GM12878 (cell line): ENCODE data around the gene CETP.
"Not testable (repeated sequence)": the region's sequence is repeated elsewhere in the genome, so short reads cannot be mapped to it uniquely, and the experiment has no call there.

Experiments used
- BACH1 ChIP-seq: fragments of 450-650 bp; IDR thresholded peaks from 2 replicates; pipeline ENCODE4 v1.6.1; 2017; ENCODE audit warnings: mild to moderate bottlenecking, borderline replicate concordance
- JUND ChIP-seq: IDR thresholded peaks from 2 replicates; pipeline ENCODE4 v1.6.1; 2012; ENCODE audit warnings: low read depth, mild to moderate bottlenecking, low read length, improper control_type of control experiment, moderate library complexity
- POLR2AphosphoS5 ChIP-seq: IDR thresholded peaks from 2 replicates; pipeline ENCODE4 v1.6.1; 2011; ENCODE audit warnings: mild to moderate bottlenecking, low read length, inconsistent platforms
- YY1 ChIP-seq: IDR thresholded peaks from 2 replicates; pipeline ENCODE4 v1.6.1; 2011; ENCODE audit warnings: low read depth, mild to moderate bottlenecking, low read length
- ZBTB4 ChIP-seq: fragments of 450-650 bp; formaldehyde crosslinking; IDR thresholded peaks from 2 replicates; pipeline ENCODE4 v1.4.0; 2022; ENCODE audit warnings: mild to moderate bottlenecking, moderate library complexity
- TF ChIP-seq, protein P1 (sequence below): IDR thresholded peaks from 2 replicates; pipeline ENCODE4 v1.6.1; 2011; ENCODE audit warnings: low read depth, low read length, improper control_type of control experiment, borderline replicate concordance

DNA sequence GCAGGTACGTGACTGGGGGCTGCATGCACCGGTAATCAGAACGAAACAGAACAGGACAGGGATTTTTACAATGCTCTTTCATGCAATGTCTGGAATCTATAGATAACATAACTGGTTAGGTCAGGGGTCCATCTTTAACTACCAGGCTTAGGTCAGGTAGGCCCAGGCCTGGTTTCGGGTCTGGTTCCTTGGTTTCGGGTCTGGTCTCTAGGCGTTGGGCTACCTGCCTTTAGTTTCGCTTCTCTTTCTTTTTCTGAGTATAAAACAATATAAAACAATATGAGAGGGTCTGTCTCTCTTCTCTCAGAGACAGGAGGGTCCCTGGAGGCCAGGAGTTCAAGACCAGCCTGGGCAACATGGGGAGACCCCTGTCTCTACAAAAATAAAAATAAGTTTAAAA, 12.1 kb downstream of the CETP start:
- TF ChIP-seq YY1; BACH1; ZBTB4 (CRISPR knock-in tag); POLR2AphosphoS5; JUND: not testable (repeated sequence)
- TF ChIP-seq, protein P1, sequence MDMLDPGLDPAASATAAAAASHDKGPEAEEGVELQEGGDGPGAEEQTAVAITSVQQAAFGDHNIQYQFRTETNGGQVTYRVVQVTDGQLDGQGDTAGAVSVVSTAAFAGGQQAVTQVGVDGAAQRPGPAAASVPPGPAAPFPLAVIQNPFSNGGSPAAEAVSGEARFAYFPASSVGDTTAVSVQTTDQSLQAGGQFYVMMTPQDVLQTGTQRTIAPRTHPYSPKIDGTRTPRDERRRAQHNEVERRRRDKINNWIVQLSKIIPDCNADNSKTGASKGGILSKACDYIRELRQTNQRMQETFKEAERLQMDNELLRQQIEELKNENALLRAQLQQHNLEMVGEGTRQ: not testable (repeated sequence)
